RPMI7951 (cell line): ENCODE data around the gene RXFP3. TPM values are rescaled to one million over a fixed set of nuclear protein-coding genes. Genes with fewer than 3 reads are reported as not detected.
"Not testable (repeated sequence)": the region's sequence is repeated elsewhere in the genome, so short reads cannot be mapped to it uniquely, and the experiment has no call there.

Experiments used
- DNase-seq: peaks from one replicate; pipeline ENCODE4 v3.0.0-alpha.2; 2012; ENCODE audit warnings: low read depth
- total RNA-seq: library from RNA; depleted of rRNA; stranded (reverse); fragments of >200 nt; shearing (Covaris generic); gene quantifications from 2 replicates; pipeline ENCODE4 v1.2.3, GENCODE V29; 2014

The RXFP3 gene
- total RNA-seq, 1 experiment from 2014 or later = not detected

GRCh38 chr5:33934176-33934575 lies 2.0 kb upstream of the RXFP3 start:
- peak; percentile 52 for DNase-seq

- DNase-seq = peak; percentile 63
Observed at GRCh38 chr5:33936004-33936380, 194 bp upstream of the RXFP3 start.

DNA sequence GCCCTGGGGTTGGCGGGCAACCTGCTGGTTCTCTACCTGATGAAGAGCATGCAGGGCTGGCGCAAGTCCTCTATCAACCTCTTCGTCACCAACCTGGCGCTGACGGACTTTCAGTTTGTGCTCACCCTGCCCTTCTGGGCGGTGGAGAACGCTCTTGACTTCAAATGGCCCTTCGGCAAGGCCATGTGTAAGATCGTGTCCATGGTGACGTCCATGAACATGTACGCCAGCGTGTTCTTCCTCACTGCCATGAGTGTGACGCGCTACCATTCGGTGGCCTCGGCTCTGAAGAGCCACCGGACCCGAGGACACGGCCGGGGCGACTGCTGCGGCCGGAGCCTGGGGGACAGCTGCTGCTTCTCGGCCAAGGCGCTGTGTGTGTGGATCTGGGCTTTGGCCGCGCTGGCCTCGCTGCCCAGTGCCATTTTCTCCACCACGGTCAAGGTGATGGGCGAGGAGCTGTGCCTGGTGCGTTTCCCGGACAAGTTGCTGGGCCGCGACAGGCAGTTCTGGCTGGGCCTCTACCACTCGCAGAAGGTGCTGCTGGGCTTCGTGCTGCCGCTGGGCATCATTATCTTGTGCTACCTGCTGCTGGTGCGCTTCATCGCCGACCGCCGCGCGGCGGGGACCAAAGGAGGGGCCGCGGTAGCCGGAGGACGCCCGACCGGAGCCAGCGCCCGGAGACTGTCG lies 976 bp downstream of the RXFP3 start:
- DNase-seq = no peak

DNA sequence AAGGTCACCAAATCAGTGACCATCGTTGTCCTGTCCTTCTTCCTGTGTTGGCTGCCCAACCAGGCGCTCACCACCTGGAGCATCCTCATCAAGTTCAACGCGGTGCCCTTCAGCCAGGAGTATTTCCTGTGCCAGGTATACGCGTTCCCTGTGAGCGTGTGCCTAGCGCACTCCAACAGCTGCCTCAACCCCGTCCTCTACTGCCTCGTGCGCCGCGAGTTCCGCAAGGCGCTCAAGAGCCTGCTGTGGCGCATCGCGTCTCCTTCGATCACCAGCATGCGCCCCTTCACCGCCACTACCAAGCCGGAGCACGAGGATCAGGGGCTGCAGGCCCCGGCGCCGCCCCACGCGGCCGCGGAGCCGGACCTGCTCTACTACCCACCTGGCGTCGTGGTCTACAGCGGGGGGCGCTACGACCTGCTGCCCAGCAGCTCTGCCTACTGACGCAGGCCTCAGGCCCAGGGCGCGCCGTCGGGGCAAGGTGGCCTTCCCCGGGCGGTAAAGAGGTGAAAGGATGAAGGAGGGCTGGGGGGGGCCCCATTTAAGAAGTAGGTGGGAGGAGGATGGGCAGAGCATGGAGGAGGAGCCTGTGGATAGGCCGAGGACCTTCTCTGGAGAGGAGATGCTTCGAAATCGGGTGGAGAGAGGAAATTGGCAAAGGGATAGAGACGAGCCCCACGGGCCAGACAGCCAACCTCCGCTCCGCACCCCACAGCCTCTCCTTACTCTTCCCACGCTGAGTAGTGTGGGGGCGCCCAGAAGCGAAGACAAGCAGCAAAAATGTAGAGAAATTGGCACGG lies 1.7 kb downstream of the RXFP3 start:
- DNase-seq = no peak

GRCh38 chr5:33938507-33938796 lies 2.3 kb downstream of the RXFP3 start:
- DNase-seq = no peak

DNA sequence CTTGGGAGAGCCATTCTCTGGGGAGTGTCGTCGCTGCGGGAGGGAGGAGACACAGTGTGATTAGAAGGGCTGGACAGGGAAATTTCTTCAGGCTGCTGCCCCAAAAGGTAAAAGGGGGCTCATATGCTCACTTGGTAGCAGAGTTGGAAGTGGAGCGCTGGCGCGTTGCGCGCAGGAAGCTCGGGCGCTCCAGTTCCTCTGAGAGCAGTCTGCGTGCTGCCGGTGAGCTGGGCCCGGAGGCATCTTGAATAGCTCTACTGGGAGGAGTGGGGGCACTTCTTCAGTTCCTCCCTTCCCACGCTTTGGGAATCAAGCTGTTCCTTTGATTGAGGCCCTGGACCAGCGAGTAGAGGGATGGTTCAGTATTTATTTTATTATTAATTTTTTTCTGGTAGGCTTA lies 2.7 kb downstream of the RXFP3 start:
- no peak for DNase-seq

GRCh38 chr5:33939556-33940262 lies 3.5 kb downstream of the RXFP3 start:
- DNase-seq = peak; percentile 56

DNA sequence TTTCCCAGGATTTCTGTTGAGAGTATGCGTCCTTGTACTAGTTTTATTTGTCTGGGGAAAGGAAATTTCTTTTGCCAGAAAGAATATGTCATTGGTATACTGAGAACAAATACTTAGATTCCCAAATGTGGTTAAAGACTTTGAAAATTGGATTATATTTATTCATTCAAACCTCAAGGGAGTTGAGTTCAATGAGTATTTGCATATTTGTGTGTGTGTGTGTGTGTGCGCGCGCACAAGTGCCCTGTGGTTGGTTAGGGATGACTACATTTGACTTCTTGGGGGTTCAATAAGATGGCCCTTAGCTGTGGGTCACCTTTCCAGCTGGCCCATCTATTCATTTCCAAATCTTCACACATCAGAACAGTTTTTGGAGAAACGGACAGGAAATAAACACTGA lies 4.9 kb downstream of the RXFP3 start:
- DNase-seq = no peak

DNA sequence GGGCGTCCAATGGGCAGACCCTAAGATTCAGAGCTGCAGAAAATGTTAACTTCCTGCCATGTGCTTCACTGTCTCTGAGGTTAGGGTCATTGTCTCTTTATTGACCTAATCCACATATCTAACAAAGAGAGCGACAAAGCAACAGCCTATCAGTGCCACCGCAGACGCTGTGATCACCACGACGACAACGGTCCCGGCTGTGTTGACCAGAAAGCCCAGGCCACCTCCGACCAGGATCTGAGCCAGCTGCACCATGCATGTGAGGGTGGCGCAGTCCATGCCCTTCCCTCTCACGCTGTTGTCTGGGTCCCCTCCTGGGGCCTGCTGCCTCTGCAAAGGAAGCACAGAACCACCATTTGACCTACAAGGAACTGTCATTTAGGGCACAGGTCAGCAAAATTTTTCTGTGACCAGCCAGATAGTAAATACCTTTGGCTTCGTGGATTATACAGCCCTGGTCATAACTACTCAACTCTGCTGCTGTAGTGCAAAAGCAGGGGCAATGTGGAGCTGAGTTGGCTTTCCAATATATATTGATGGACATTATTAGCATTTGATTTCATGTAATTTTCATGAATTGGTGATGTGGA lies 8.5 kb downstream of the RXFP3 start:
- no peak for DNase-seq

DNA sequence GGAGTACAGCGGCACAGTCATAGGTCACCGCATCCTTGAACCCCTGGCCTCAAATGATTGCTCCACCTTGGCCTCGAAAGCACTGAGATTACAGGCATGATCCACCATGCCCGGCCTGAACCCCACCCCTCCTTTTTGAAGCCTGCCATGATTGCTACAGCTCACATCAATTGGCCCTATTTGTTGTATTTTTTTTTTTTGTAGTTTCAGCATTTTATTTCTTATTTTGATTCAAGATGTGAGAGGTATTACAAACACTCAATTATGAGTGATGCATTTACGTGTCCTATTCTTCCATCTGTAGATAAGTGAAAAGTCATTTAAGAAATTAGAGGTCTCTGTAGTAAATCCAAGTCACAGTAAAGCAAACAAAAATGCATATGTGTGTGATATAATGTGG lies 16.0 kb downstream of the RXFP3 start:
- not testable (repeated sequence) for DNase-seq

DNA sequence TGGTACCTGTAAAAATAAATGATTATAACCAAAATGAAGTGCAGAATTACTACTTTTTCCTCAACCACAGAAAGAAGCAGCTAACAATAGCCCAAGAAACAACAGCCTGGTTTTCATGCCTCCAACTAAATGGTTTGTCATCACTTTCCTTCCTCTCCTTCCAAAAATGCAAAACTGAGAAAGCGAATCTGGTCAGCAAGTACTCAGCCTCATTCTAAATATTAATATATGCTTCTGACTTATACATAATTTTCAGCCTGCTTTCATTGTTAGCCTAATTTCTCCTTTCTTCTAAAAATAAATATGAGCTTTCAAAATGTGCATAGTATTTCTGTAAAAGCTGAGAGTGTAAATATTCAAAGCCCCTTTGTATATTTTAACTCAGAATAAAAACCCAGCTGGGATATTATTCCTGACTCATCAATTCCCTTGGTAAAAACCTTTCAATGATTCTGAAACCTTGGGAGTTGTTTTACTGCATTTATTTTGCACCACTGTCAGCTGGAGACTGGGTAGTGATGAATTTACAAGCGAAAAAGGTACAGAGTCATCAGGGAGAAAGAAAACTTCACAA lies 21.5 kb downstream of the RXFP3 start:
- DNase-seq = no peak

DNA sequence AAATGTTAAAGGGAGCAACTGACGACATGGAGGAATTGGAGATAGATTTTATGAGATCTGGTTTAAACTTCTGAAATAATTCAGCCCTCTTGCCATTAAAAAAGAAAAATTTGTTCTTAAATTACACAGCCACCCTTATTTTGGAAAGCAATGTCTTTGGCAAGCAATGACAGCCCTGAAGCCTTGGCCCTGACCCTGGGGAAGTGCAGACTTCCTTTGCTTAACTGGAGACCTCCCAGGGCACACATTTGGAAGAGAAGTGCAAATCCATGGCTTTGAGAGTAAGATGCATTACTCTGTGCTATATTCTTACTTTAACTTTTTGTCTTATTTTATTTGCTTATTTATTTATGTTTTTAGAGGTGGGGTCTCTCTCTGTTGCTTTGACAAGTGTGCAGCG lies 22.0 kb downstream of the RXFP3 start:
- no peak for DNase-seq

DNA sequence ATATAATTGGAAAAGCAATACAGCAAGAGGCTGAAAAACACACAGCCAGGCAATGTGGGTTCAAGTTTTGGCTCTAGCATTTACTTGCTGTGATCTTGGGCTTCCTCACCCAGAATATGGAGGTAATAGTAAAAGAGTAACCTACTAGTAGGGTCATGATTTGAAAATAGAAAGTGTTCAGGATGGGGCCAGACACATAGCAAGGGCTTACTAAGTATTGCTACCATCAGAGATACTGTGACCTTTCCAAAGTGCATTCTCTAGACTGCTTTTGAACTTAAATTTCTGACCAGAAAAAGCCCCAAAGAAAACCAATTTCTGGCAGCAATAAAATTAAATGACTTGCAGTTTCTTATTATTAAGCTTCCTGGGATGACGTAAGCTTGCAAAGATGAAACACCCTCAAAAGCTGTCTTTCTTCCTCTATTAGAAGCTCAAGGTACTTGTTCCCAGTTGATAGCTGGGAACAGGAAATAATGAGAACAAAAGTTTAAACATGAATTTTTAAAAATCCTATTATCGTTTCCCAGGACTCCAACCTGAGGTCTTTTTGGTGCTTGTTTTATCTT lies 28.0 kb downstream of the RXFP3 start:
- no peak for DNase-seq

DNA sequence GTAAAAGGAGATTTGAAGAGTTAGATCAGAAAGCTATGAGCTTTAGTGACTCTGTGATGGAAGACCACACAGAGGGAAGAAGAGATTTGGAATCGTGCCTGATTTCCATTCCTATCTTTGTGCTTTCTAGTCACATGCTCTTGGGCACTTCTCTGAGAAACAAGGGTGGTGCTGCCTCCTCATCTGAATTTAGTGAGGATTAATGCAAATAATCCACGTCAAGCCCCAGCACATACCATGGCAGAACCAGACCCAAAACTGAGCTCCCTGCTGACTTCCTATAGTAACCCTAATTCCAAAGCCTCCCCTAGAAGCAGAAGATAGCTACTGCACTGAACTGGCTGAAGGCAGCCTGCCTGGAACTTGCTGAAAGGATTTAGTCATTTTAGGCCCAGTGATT lies 30.6 kb downstream of the RXFP3 start:
- DNase-seq = no peak

DNA sequence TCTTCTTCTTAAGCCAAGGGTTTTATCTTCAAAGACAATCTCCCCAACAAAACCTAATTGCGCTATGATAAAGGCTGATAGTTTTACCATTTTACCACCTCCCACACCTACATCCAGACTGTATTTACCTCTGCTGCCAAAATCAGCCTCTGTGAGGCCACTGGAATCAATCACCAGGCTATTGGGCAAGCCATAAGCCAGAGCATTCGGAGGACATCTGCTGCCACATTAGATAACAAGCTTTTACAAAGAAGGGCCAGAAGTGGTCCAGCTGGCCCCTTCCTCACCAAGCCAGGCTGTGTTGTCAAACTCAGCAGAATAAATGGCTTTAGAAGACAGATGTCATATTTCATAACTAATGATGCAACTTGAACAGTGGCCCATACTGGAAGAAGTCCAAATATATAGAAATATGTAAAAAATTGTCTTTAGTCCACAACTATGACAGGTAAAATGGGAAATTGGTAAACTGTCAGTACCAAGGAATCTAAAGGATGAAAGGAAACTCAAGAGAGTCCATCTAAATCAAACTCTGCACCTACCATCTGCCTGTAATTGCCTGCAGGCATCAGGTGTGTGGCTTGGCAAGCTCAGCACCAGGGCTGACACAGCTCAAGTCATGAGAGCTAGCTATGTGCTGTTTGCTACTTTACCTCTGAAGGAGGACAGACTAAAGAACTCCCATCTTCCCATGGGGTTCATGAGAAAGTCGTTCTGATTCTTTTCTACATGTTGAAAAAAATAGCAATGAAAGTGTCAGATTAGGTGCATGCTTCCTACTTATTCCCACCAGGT lies 32.2 kb downstream of the RXFP3 start:
- DNase-seq = no peak

DNA sequence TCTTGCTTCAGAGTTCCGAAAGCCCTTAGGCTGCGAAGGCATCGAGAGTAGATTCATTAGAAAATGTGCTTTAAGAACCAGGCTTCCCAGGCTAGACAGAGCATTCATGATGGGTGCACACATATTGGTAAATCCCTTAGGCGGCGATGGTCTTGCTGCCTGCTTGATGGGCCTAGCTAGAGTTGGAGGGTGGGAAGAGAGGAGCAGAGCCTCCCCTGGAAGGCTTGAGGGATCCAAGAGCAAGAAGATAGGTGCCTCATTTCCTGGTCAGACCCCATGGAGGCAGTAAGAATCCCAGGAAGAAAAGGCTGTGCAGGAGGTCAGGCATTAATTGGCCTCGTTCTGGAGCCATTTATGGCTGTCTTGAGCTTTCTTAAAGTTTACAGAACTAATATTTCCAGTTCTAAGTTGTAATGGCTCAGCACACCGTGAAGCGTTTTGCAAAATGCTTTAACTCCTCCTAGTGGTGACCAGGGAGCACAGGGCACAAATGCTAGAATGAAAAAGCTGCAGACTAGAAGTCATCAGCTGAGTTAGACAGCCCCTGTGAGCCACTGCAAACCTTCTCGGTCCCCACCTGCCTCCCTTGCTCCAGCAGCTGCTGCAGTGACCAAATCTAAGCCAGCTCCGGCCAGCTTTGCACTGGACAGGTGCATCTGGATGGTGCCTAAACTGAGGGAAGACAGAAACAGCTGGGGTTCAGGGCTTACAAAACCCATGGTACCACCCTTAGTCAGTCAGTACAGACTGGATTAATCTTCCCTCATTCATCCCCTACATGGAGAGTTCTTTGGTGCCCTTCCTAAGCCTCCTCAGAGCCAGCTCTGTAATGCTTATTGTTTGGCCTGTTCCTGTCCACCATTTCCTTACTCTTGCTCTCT lies 33.6 kb downstream of the RXFP3 start:
- peak; percentile 60 for DNase-seq

GRCh38 chr5:33973271-33973670 lies 37.1 kb downstream of the RXFP3 start:
- no peak for DNase-seq

DNA sequence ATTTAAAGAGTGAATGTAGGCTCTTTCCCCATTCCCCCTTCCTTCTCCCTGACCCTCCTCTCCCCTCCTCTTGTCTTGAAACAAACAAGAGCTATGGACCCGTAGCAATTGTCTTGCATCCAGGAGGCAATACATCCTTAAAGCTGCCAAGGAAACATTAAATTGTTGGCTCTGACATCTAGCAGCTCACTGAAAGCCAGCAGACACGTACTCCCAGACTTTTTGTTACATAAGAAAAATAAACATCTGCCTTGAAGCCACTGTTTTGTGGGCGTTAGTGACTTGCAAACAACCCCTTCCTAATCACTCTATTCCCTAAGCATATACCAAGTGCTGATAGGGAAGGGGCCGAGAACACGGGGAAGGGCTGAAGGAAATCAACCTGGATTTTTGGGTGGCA lies 39.7 kb downstream of the RXFP3 start:
- DNase-seq = no peak

GRCh38 chr5:33976307-33976706 lies 40.1 kb downstream of the RXFP3 start:
- no peak for DNase-seq

- no peak for DNase-seq
Observed at GRCh38 chr5:33978306-33978705, 42.1 kb downstream of the RXFP3 start.
